ENCODE measurements around the gene TOMT.

- TF ChIP-seq EZH2 (IDR thresholded peaks at IDR 0.05; ENCODE audit: borderline replicate concordance, insufficient read depth, low read depth, low read length, poor library complexity, severe bottlenecking): no peak
- TF ChIP-seq, protein P1, sequence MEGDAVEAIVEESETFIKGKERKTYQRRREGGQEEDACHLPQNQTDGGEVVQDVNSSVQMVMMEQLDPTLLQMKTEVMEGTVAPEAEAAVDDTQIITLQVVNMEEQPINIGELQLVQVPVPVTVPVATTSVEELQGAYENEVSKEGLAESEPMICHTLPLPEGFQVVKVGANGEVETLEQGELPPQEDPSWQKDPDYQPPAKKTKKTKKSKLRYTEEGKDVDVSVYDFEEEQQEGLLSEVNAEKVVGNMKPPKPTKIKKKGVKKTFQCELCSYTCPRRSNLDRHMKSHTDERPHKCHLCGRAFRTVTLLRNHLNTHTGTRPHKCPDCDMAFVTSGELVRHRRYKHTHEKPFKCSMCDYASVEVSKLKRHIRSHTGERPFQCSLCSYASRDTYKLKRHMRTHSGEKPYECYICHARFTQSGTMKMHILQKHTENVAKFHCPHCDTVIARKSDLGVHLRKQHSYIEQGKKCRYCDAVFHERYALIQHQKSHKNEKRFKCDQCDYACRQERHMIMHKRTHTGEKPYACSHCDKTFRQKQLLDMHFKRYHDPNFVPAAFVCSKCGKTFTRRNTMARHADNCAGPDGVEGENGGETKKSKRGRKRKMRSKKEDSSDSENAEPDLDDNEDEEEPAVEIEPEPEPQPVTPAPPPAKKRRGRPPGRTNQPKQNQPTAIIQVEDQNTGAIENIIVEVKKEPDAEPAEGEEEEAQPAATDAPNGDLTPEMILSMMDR (IDR thresholded peaks at IDR 0.05): no peak
Observed at GRCh38 chr11:72112978-72113808, 7.5 kb downstream of the TOMT start.
